Measurements from ENCODE around the gene TMEM256. TPM values are rescaled to one million over a fixed set of nuclear protein-coding genes. Genes with fewer than 3 reads are reported as not detected.

The TMEM256 gene
- total and polyA plus RNA-seq, 9 of the 15 experiments (the other 6 are each of a cell fraction or from before 2014, with no cell fraction given): 43.4 to 177 (median 68.5) TPM

DNA sequence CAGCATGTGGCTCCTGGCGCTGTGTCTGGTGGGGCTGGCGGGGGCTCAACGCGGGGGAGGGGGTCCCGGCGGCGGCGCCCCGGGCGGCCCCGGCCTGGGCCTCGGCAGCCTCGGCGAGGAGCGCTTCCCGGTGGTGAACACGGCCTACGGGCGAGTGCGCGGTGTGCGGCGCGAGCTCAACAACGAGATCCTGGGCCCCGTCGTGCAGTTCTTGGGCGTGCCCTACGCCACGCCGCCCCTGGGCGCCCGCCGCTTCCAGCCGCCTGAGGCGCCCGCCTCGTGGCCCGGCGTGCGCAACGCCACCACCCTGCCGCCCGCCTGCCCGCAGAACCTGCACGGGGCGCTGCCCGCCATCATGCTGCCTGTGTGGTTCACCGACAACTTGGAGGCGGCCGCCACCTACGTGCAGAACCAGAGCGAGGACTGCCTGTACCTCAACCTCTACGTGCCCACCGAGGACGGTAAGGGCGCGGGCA lies 4.4 kb upstream of the TMEM256 start:
- no TSS peak for BruUV-seq (replicated peaks)
- intact Hi-C loops (cut with micrococcal nuclease): no loop called here
- no peaks in the 10 kb centered on the region for H4K20me1 ChIP-seq (replicated peaks; ENCODE audit: control insufficient read depth, insufficient read depth, low read length)
- WGBS (ENCODE audit: insufficient coverage, low coverage, missing lambda C conversion rate): 100% methylated on average over 4 of the region's 58 CpGs
- POLR2A ChIA-PET: no interaction called here
- H3K9ac ChIP-seq (ENCODE audit: insufficient read depth in 1 of 2, low read depth in 2 of 2, low read length in 2 of 2): no peak overlapping the region
- CTCF ChIA-PET (ENCODE audit: low intra/inter-chr PET ratio): no interaction called here
- H3K79me2 ChIP-seq (ENCODE audit: control insufficient read depth, insufficient read depth, low read length): peaks cover under 1% of the 10 kb centered on the region; the same call in 1 of the 3 replicates
- no peak overlapping the region for H3K27ac ChIP-seq (ENCODE audit: extremely low read depth, low read depth, low read length)
- 0 out of 3 replicates have a peak, but pooled peaks cover 3% of the 10 kb centered on the region for H3K36me3 ChIP-seq (ENCODE audit: control insufficient read depth, insufficient read depth, low read length)
- in situ Hi-C loops (cut with MboI): no loop called here
- no peak for ATAC-seq
- no peak overlapping the region for H3K4me2 ChIP-seq (ENCODE audit: insufficient read depth, low read length)
- H3K9me1 ChIP-seq (ENCODE audit: control insufficient read depth, insufficient read depth, low read length): no peaks in the 10 kb centered on the region
- H3K4me1 ChIP-seq (replicated peaks in 1 of 2; ENCODE audit: control insufficient read depth in 2 of 2, insufficient read depth in 2 of 2, low read length in 2 of 2): peaks cover 4 to 24% of the 10 kb centered on the region in 2 experiments; a peak in 3 of 5 replicates
- H3K4me3 ChIP-seq: no peak overlapping the region
- no peak for DNase-seq (ENCODE audit: extremely low read depth in 1 of 4, low spot score in 3 of 4)
- no peaks in the 10 kb centered on the region for H3K27me3 ChIP-seq (ENCODE audit: control insufficient read depth in 2 of 2, insufficient read depth in 2 of 2, low read length in 2 of 2)
- no peak for FAIRE-seq
- H2AFZ ChIP-seq (ENCODE audit: low read depth, low read length): no peak overlapping the region
- no peaks in the 10 kb centered on the region for H3K9me3 ChIP-seq (replicated peaks; ENCODE audit: control insufficient read depth, insufficient read depth, low read depth, low read length)
- TF ChIP-seq HOXB6 (CRISPR knock-in tag; IDR thresholded peaks at IDR 0.05; ENCODE audit: borderline replicate concordance): no peak
- TF ChIP-seq ZFX (CRISPR knock-in tag; IDR thresholded peaks at IDR 0.05): no peak
- TF ChIP-seq IFI16 (CRISPR knock-in tag; IDR thresholded peaks at IDR 0.05): no peak
- TF ChIP-seq, protein P1, sequence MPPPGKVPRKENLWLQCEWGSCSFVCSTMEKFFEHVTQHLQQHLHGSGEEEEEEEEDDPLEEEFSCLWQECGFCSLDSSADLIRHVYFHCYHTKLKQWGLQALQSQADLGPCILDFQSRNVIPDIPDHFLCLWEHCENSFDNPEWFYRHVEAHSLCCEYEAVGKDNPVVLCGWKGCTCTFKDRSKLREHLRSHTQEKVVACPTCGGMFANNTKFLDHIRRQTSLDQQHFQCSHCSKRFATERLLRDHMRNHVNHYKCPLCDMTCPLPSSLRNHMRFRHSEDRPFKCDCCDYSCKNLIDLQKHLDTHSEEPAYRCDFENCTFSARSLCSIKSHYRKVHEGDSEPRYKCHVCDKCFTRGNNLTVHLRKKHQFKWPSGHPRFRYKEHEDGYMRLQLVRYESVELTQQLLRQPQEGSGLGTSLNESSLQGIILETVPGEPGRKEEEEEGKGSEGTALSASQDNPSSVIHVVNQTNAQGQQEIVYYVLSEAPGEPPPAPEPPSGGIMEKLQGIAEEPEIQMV (tag; conservative IDR thresholded peaks at IDR 0.05; ENCODE audit: low read depth): no peak
- no peak for TF ChIP-seq KLF13 (tag; IDR thresholded peaks at IDR 0.05; ENCODE audit: borderline replicate concordance, low read depth)
- TF ChIP-seq, protein P2, sequence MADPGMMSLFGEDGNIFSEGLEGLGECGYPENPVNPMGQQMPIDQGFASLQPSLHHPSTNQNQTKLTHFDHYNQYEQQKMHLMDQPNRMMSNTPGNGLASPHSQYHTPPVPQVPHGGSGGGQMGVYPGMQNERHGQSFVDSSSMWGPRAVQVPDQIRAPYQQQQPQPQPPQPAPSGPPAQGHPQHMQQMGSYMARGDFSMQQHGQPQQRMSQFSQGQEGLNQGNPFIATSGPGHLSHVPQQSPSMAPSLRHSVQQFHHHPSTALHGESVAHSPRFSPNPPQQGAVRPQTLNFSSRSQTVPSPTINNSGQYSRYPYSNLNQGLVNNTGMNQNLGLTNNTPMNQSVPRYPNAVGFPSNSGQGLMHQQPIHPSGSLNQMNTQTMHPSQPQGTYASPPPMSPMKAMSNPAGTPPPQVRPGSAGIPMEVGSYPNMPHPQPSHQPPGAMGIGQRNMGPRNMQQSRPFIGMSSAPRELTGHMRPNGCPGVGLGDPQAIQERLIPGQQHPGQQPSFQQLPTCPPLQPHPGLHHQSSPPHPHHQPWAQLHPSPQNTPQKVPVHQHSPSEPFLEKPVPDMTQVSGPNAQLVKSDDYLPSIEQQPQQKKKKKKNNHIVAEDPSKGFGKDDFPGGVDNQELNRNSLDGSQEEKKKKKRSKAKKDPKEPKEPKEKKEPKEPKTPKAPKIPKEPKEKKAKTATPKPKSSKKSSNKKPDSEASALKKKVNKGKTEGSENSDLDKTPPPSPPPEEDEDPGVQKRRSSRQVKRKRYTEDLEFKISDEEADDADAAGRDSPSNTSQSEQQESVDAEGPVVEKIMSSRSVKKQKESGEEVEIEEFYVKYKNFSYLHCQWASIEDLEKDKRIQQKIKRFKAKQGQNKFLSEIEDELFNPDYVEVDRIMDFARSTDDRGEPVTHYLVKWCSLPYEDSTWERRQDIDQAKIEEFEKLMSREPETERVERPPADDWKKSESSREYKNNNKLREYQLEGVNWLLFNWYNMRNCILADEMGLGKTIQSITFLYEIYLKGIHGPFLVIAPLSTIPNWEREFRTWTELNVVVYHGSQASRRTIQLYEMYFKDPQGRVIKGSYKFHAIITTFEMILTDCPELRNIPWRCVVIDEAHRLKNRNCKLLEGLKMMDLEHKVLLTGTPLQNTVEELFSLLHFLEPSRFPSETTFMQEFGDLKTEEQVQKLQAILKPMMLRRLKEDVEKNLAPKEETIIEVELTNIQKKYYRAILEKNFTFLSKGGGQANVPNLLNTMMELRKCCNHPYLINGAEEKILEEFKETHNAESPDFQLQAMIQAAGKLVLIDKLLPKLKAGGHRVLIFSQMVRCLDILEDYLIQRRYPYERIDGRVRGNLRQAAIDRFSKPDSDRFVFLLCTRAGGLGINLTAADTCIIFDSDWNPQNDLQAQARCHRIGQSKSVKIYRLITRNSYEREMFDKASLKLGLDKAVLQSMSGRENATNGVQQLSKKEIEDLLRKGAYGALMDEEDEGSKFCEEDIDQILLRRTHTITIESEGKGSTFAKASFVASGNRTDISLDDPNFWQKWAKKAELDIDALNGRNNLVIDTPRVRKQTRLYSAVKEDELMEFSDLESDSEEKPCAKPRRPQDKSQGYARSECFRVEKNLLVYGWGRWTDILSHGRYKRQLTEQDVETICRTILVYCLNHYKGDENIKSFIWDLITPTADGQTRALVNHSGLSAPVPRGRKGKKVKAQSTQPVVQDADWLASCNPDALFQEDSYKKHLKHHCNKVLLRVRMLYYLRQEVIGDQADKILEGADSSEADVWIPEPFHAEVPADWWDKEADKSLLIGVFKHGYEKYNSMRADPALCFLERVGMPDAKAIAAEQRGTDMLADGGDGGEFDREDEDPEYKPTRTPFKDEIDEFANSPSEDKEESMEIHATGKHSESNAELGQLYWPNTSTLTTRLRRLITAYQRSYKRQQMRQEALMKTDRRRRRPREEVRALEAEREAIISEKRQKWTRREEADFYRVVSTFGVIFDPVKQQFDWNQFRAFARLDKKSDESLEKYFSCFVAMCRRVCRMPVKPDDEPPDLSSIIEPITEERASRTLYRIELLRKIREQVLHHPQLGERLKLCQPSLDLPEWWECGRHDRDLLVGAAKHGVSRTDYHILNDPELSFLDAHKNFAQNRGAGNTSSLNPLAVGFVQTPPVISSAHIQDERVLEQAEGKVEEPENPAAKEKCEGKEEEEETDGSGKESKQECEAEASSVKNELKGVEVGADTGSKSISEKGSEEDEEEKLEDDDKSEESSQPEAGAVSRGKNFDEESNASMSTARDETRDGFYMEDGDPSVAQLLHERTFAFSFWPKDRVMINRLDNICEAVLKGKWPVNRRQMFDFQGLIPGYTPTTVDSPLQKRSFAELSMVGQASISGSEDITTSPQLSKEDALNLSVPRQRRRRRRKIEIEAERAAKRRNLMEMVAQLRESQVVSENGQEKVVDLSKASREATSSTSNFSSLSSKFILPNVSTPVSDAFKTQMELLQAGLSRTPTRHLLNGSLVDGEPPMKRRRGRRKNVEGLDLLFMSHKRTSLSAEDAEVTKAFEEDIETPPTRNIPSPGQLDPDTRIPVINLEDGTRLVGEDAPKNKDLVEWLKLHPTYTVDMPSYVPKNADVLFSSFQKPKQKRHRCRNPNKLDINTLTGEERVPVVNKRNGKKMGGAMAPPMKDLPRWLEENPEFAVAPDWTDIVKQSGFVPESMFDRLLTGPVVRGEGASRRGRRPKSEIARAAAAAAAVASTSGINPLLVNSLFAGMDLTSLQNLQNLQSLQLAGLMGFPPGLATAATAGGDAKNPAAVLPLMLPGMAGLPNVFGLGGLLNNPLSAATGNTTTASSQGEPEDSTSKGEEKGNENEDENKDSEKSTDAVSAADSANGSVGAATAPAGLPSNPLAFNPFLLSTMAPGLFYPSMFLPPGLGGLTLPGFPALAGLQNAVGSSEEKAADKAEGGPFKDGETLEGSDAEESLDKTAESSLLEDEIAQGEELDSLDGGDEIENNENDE (IDR thresholded peaks at IDR 0.05; ENCODE audit: low read depth, low read length): no peak
- no peak for TF ChIP-seq SRSF3 (IDR thresholded peaks at IDR 0.05; ENCODE audit: insufficient read depth, low read length)
- no peak for TF ChIP-seq E2F1 (CRISPR knock-in tag; IDR thresholded peaks at IDR 0.05)
